Activated CD4-positive, CD25-positive, alpha-beta regulatory T cell treated with anti-CD3 and anti-CD28 coated beads, Interleukin-2, amount 50 U/mL, for 72 hours (primary cell): ENCODE data around the gene ELK1.
A peak's percentile ranks its signal among the peaks of the same experiment; 100 is the strongest.
"Not testable (repeated sequence)": the region's sequence is repeated elsewhere in the genome, so short reads cannot be mapped to it uniquely, and the experiment has no call there.

Experiments
- DNase-seq: peaks from one replicate; pipeline ENCODE4 v3.0.0; 2021

Gene ELK1

GRCh38 chrX:47650164-47651042 is at the start of gene ELK1:
ELK1 (minus strand) TSS chrX:47650563; CDS start chrX:47641441, 9,122 bp downstream.
- peak; percentile 83 for DNase-seq

GRCh38 chrX:47697181-47697580 is 46.8 kb upstream of the ELK1 start:
- no peak for DNase-seq

GRCh38 chrX:47690175-47690574 is 39.8 kb upstream of the ELK1 start:
- no peak for DNase-seq

GRCh38 chrX:47687263-47687662 is 36.9 kb upstream of the ELK1 start:
- DNase-seq, result no peak

GRCh38 chrX:47683829-47684205 is 33.5 kb upstream of the ELK1 start:
- no peak for DNase-seq

GRCh38 chrX:47683184-47683828 is 32.9 kb upstream of the ELK1 start:
- no peak for DNase-seq

- not testable (repeated sequence) for DNase-seq
These were observed 25.8 kb upstream of the ELK1 start for GRCh38 chrX:47675959-47676859.

- DNase-seq, result no peak
These were observed 24.4 kb upstream of the ELK1 start for GRCh38 chrX:47674776-47675175.

- DNase-seq, result not testable (repeated sequence)
These were observed 15.4 kb upstream of the ELK1 start for GRCh38 chrX:47665797-47666196.

- no peak for DNase-seq
These were observed 14.4 kb upstream of the ELK1 start for GRCh38 chrX:47664737-47665136.

- no peak for DNase-seq
These were observed 11.8 kb upstream of the ELK1 start for GRCh38 chrX:47662144-47662657.

GRCh38 chrX:47661539-47661938 is 11.2 kb upstream of the ELK1 start:
- no peak for DNase-seq

GRCh38 chrX:47659421-47659726 is 9.0 kb upstream of the ELK1 start:
- no peak for DNase-seq

- DNase-seq, result peak; percentile 87
These were observed 8.5 kb upstream of the ELK1 start, which contains the start of gene UXT for GRCh38 chrX:47658684-47659420. UXT (minus strand) TSS chrX:47659180; CDS start chrX:47658927, 253 bp downstream.

- DNase-seq, result no peak
These were observed 7.9 kb upstream of the ELK1 start for GRCh38 chrX:47658301-47658683.

- DNase-seq, result no peak
These were observed 911 bp upstream of the ELK1 start for GRCh38 chrX:47651043-47651905.

GRCh38 chrX:47649781-47650163 is 591 bp downstream of the ELK1 start:
- no peak for DNase-seq

- DNase-seq, result no peak
These were observed 1.1 kb downstream of the ELK1 start for GRCh38 chrX:47649271-47649670.

GRCh38 chrX:47648376-47648775 is 2.0 kb downstream of the ELK1 start:
- DNase-seq, result no peak

GRCh38 chrX:47646636-47647035 is 3.7 kb downstream of the ELK1 start:
- DNase-seq, result no peak

GRCh38 chrX:47645530-47645929 is 4.8 kb downstream of the ELK1 start:
- no peak for DNase-seq
